HG03060 (cell line): ENCODE results near the gene MMP17.

ENCODE experiments used
- ATAC-seq: cut with Tn5 transposase; IDR thresholded peaks from one replicate; pipeline ENCODE4 v1.9.1; 2021; ENCODE audit warnings: low read depth, moderate number of reproducible peaks; ENCODE audit not compliant: unreplicated experiment

The MMP17 gene

DNA sequence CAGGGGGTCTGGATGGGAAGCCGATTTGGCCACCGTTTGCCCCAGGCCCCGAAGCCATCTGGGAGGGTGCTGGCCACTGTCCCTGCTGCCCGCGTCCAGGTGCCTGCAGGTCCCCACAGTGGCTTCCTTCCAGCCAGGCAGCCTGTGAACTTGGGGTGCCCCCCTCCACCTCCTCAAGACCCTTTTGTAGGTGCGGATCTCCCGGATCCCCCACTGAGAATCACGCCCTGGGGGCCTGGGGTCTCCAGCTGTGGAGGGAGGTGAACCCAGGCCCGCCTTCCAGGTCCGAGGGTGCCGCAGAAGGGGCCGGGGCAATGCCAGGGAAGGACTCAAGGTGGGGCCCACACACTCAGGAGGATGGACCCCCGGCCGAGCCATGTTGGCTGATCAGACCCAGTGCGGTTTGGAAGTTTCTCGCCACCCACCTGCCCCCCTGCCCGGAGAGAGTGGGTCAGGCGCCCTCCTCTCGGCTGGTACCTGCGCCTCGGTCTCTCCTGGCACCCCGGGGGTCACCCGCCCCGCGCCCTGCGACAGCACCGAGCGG lies 1.7 kb downstream of the MMP17 start:
- ATAC-seq: no peak

DNA sequence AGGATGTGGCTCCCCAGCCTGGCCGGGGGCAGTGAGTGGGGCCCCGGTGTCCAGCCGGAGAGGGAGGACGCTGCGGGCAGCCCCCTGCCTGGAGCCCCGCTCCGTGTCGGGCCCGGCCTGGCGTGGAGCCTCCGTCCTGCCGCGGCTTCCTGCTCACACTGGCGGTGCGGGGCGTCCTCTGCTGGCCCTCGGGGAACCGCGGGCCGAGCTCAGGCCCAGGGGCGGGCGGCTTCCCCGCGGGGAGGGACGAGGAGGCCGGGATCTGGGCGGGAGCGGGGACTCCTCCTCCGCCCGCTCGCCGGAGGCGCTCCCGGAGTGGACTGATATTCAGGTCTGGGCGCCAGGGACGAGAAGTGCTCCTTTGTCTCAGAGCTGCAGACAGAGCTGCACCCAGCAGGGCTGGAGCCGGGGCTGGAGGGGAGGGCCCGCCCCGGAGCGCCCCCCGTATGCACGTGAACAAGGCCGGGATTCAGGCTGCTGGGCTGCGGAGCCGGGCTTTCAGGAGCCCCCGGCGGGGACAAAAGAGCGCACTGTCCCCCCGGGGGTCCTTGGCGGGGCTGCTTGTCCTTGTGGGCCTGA lies 2.2 kb downstream of the MMP17 start:
- ATAC-seq: no peak

DNA sequence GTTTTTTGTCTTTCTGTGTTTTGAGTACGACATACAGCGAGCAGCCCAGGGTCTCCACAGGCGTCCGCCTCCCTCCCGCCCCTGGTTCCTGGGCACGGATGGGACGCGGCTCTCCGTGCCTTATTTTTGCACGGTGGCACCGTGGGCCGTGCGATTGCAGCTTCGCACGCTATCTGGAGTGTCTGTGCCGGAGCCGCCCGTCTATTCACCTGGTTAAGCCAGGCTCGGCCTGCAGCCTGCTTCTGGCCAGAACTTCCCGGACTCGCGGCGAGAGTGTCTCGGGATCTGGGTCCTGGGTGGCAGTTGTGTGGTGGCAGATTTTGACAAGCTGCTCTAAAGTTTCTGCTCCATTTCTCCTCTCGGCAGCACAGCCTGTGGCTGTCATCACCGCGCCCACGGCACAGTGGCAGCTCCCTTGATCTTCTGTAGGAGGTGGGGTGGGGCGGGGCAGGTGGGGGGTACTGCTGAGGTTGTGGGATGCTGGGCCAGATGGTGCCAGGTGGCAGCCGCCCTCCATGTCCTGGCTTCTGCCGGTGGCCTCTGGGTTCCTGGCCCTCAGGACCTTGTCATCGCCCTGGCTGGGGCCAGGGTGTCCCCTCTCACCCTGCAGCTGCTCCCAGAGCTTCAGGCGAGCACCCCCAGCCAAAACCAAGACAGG lies 2.9 kb downstream of the MMP17 start:
- no peak for ATAC-seq

DNA sequence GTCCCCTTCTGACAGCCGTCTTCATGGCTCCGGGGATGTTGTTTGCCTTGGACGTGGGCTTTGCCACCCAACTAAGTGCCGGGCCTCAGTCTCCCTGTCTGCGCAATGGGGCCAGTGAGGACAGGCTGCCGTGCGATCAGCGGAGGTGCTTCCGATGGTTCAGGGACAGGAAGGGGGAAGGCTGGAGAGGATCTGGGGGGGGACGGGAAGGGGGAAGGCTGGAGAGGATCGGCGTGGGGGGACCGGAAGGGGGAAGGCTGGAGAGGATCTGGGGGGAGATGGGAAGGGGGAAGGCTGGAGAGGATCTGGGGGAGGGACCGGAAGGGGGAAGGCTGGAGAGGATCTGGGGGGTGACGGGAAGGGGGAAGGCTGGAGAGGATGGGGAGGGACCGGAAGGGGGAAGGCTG lies 3.4 kb downstream of the MMP17 start:
- no peak for ATAC-seq

DNA sequence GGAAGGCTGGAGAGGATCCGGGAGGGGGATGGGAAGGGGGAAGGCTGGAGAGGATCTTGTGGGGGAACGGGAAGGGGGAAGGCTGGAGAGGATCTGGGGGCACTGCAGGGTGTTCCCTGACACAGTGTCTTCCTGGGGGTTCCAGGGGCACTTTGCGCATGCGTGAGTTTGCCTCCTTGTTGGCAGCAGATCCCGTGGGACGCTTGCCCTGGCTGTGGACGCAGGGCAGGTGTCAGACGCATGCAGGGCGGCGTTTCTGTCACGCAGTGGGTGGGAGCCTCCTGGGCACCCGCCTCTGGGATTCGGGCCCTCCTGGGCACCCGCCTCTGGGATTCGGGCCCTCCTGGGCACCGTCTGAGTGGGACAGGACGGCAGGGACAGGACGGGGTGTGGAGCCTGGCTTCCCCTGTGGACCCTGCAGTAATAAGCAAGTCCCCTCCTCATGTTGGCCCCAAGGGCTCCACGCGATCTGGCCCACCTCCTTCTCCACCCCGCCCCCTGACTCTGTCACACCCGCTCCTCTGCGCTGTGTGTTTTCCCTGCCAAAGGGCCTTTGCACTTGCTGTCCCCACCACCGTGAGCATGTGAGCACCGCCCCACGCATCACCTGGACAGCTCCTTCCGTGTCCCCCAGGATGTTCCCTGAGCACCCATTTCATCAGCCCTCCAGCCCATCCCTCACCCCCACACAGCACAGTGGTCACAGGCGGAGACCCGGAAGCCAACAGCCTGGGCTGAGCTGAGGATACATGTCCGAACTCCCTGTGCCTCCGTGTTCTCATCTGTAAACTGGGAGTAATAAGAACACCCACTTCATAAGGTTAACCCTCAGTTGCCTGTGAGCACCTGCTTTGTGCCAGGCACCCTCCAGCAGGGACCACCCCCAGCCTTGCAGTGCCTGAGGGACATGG lies 4.4 kb downstream of the MMP17 start:
- ATAC-seq: no peak

DNA sequence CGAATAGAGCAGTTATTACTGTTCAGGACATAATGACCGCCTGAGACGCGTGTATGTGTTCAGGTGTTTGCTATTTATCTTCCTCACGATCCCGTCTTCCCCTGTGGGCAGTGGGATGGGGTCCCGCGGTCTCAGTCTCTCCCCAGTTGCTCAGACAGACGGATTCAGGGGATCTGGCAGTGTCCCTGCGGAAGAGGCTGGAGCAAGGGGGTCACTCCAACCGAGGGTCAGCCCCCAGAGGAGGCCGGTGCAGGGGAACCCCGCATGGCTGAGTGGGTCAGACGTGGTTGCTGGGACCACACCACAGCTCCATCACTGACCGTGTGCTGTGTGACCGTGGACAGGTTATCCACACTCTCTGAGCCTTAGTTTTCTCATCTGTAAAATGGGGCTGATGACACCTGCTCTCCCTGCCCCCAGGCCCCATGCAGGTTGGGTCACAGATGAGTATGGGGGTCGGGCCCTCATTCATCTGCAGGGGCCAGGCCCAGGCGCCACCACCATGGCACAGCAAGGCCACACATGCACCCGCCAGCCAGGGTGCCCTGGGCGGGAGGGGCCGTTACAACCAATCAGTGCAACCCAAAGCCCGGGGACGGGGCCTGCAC lies 5.2 kb downstream of the MMP17 start:
- no peak for ATAC-seq

DNA sequence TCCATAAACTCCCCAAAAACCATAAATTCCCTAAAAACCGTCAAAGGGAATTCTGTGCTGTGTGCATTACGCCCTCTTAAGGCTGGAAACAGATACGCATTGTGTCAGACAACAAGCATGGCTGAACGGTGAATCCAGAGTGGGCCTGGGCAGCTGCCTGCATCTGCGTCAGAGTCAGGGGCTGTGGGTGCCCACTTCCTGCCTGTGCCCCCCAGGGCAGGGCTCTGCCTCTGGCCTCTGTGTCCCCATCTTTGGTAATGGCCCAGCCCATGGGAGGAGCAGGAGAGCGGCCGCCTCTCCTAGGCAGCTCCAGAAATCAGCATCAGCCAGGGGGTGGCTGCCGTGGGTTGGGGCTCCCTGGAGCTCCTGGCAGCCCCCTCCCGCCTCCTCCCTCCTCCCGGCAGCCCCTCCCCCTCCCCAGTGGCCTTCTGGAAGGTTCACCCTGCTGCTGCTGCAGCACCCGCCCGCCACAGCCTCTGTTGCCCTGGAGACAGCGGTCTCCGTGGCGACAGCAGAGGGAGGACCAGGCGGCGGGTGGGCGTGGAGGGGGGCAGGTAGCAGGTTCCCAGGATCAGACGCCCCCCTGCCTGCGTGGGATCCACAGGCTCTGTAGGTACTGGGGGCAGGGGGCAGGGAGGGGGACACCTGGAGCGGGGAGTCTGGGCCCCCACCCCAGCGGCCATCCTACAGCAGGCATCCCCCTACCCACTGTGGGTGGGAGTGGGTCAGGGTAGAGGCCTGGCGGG lies 5.9 kb downstream of the MMP17 start:
- no peak for ATAC-seq

DNA sequence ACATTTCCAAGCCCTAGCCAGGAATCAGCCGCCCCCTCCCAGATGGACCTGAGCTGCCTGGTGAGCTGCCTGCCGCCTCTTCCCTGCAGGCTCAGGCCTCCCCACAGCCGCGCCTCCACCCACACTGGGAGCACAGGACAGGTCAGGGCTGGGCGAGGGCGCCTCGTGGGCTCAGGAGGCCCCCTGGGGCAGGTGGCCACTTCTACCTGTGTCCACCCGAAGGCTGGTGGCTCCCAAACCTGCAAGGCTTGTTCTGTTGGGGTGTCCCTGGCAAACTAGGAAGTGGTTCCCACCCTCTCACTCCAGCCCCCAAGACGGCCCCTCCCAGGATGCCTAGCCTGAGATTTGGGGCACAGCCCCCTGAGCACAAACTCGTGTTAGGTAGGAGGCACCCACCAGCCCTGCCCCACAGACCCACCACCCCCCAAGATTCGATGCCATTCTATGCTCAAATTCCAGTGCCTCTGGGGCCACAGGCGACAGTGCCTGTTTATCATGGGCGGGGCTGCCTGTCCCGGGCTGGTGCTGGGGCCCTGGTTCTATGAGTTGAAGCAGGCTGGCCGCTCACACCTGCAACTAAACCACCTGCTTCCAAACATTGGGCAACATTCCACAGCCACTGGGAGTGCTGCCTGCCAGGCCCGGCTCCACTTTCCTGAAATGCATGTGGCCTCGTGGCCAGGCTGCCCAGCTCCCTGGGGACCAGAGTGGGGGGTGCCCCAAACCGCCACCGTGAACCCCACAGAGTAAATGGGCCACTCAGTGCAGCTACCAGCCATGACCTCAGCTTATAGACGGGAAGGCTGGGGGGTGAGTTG lies 6.8 kb downstream of the MMP17 start:
- no peak for ATAC-seq

DNA sequence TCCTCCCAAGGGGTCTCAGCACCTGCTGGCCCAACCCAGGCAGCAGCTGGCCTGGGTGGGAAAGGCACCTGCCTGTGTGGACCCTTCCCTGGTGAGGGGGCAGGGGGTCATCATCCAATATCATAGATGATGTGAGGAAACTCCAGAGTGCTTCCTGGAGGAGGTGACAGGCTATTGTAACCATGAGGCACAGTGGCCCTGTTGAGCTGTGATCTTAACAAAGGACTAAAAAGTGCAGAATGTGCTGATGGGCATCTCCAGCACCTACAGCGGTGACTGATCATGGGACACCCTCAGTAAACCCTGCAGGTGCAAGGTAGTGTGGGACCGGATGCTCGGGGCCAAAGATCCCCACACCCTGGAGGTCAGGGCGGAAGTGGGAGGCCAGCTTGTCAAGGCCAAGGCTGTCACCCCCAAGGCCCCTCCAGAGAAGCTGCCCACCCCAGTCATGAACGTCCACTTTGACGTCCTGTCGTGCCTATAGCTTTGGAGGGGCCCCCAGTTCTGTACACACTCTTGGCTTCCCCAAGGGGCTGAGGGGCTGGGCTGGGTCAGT lies 7.5 kb downstream of the MMP17 start:
- ATAC-seq: no peak

DNA sequence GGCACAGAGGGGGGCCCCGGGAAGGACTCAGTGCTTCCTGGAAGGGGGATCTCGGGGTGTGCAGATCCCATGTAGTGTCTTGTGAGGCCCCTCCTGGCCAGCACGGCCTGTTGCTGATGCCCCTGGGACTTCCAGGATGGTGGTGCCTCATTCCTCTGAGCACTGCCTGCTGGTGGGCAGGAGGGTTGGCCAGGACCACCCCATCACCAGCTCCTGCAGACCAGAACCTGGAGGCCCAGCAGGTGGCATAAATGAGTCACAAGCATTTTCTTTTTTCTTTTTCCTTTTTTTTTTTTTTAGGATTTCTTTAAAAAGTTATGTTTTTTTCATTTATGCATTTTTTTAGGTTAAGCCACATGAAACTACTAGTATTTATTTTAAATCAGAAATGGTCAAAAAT lies 8.0 kb downstream of the MMP17 start:
- no peak for ATAC-seq

DNA sequence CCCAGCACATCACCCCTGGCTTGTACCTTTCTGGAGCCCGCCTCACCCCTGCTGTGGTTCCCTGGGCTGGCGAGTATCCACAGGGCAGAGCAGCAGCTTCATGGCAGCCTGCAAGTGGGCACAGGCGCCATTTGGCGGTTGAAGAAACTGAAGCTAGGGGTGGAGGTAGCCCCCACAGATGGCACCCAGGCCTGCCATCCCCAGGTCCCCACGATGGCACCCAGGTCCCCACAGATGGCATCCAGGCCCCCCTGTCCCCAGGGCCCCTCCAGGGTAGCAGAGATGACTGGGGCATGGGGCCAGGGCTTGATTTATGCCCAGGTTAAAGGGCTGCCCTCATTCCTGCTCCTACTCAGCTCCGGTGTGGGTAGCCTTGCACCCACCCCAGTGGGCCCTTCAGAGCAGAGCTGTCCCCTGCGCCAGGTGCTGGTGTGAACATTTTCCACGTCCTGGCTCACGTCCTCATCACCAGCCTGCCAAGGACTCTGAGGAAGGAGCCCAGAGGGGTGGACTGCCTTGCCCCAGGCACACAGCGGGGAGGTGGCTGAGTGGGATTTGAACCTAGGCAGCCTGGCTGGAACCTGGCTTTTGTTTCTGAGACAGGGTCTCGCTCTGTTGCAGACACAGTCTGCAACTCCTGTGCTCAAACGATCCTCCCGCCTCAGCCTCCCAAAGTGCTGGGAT lies 8.7 kb downstream of the MMP17 start:
- no peak for ATAC-seq

DNA sequence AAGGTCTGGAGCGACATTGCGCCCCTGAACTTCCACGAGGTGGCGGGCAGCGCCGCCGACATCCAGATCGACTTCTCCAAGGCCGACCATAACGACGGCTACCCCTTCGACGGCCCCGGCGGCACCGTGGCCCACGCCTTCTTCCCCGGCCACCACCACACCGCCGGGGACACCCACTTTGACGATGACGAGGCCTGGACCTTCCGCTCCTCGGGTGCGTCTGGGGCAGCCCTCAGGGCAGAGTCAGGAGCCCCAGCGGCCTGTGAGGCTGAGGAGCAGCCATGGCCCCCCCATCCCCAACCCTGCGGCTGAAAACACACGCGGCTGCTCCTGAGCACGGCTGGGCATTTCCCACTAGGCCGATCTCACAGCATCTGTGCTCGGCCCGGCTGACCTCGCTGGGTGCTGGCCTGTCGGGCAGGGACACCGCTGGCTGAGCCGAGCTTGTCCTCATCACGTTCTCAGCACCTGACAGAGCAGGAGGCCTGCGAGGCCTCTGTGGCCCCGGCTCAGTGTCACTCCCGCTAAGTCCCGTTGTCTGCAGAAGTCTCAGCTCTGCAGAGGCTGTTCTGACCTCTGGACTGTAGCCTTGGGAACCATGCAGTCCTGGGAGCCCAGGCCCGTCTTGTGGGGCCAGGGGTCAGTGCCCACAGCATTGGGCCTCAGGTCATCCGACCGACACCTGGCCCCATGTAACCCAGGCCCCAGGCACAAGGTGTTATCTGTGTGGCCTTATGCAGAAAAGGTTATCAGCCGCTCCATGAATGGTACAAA lies 12.6 kb downstream of the MMP17 start:
- no peak for ATAC-seq

DNA sequence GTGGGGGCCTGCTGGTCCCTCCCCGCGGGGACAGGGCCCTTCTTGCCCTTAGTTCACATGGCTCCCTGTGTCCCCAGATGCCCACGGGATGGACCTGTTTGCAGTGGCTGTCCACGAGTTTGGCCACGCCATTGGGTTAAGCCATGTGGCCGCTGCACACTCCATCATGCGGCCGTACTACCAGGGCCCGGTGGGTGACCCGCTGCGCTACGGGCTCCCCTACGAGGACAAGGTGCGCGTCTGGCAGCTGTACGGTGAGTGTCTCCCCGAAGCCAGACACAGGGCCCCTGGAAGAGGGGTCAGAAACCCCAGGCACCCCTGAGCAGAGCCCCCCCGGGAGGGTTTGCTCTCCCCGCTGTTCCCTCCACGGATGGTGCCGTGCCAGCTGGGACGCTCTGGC lies 13.4 kb downstream of the MMP17 start:
- no peak for ATAC-seq

DNA sequence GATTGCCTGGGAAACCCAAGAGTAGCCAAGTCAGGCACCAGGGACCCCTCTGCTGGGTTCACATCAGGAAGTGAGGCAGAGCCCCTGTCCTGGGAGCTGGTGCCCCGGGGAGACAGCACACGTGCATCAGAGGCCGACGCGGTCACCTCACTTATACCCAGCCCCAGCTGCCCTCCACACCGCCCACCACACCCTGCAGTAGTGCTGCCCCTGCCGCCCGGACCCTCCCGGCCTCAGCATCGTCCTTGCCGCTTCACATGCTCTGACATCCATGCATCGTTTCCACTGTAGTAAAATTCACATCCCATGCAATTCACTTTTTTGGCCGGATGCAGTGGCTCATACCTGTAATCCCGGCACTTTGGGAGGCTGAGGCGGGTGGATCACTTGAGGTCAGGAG lies 14.0 kb downstream of the MMP17 start:
- ATAC-seq: no peak

DNA sequence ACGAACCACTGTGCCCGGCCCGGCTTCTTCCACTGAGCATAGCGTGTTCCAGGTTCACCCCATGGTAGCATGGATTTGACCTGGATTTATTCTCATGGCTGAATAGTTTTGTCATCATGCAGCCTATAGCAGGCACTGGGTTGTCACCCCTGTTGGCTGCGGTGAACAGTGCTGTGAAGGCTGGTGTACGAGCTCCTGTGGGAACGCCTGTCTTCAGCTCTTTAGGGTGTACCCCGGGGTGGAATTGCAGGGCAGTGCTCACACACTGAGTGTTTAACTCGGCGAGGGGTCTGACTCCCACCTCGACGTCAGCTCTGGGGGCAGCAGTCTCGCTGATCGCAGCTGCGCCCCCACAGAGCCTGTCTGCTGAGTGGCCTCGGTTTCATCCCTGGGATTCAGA lies 15.3 kb downstream of the MMP17 start:
- ATAC-seq: no peak

DNA sequence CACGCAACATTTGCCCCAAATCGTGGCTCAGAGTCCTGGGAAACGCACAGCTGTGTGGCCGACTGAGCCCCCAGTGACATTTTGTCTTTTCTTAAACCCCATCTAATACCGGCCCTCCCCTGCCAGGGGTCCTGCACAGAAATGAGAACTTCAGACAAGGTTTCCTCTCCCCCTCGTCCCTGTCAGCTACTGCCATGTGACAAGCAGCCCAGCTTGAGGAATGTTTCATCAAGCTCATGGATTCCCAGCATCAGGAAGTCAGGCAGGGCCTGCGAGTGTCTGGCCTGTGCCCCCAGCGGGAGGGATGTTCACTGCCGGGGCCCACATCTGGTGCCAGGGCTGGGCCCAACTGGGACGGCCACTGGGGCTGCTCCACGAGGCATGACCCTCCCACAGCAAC lies 15.9 kb downstream of the MMP17 start:
- no peak for ATAC-seq

DNA sequence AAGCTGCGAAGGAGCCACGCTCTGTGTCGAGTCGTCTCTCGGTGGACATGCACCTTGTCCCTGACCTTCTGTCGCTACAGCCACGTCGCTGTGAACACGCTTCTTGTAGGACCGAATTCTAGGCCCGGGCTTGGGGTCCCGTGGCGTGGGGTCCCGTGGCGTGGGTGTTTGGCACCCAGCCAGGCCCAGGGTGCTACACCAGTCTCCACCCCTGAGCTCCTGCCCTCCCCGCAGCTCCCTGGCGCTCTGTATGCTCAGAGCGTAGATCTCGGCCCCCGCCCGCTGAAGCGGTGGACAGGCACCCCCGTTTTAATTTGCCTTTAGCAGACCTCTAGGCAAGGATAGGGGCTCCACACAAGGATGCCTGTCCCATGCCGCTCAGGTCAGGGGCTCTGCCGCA lies 16.5 kb downstream of the MMP17 start:
- no peak for ATAC-seq

DNA sequence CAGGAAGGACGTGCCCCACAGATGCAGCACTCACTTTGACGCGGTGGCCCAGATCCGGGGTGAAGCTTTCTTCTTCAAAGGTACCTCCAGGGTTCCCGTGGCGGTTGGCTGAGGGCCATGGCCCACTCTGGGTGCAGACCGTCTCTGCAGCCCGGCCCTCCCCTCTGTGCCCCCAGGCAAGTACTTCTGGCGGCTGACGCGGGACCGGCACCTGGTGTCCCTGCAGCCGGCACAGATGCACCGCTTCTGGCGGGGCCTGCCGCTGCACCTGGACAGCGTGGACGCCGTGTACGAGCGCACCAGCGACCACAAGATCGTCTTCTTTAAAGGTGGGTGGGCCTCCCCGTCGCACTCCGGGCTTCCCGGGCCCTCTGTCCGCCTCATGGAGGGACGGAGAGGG lies 16.9 kb downstream of the MMP17 start:
- no peak for ATAC-seq
